ENCODE measurements around the gene SNX1. TPM values are rescaled to one million over a fixed set of nuclear protein-coding genes. Genes with fewer than 3 reads are reported as not detected.

The SNX1 gene
- total and polyA plus RNA-seq, 2 donors (not counting 3 experiments of a cell fraction or from before 2014, with no cell fraction given) = 56.0 to 113 TPM

DNA sequence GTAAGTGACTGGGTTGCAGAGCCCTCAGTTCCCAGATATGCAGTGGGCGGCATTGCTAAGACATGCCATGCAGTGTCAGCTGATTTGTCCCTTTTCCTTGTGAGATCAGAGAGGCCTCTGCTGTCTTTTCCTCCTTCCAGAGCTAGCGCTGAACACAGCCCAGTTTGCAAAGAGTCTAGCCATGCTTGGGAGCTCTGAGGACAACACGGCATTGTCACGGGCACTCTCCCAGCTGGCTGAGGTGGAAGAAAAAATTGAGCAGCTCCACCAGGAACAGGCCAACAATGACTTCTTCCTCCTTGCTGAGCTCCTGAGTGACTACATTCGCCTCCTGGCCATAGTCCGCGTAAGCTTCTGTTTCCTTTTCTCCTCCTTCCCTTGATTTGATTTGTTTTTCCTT lies 35.8 kb downstream of the SNX1 start:
- ChIA-PET CTCF (interaction anchor here (1.1 to 3.2 kb wide), 4 partner anchors 9 to 22 kb away, joined by 3 to 17 read pairs (median 6); no protein-coding TSS in a partner anchor), POLR2A (no interaction called here)
- H3K79me2 ChIP-seq (ENCODE audit: control insufficient read depth, insufficient read depth, low read length) = no peaks in the 10 kb centered on the region
- DNase-seq (ENCODE audit: low read depth, low spot score) (no peak), FAIRE-seq (no peak)
- no peak overlapping the region for H3K4me2 ChIP-seq (ENCODE audit: insufficient read depth, low read length)
- H3K9me3 ChIP-seq (replicated peaks; ENCODE audit: control insufficient read depth, insufficient read depth, low read length) = no peaks in the 10 kb centered on the region
- H3K9ac ChIP-seq (replicated peaks; ENCODE audit: extremely low read depth, insufficient read depth, low read length) = no peak overlapping the region
- H3K9me1 ChIP-seq (replicated peaks; ENCODE audit: control insufficient read depth, extremely low read depth, insufficient read depth, low read length) = no peaks in the 10 kb centered on the region
- H3K27me3 ChIP-seq (ENCODE audit: control insufficient read depth in 2 of 2, insufficient read depth in 2 of 2, low read length in 2 of 2) = no peaks in the 10 kb centered on the region
- no peak overlapping the region for H3K4me3 ChIP-seq (replicated peaks in 1 of 3; ENCODE audit: insufficient read depth in 1 of 3, low read depth in 1 of 3, low read length in 3 of 3)
- H3K36me3 ChIP-seq (ENCODE audit: control insufficient read depth in 2 of 2, extremely low read depth in 1 of 2, insufficient read depth in 2 of 2, low read length in 2 of 2) = peaks cover 17 to 64% of the 10 kb centered on the region in 2 experiments
- H3K27ac ChIP-seq (ENCODE audit: insufficient read depth, low read depth, low read length) = no peak overlapping the region
- no peak overlapping the region for H2AFZ ChIP-seq (ENCODE audit: low read depth, low read length)
- H3K4me1 ChIP-seq (ENCODE audit: control insufficient read depth, extremely low read depth, insufficient read depth, low read length) = no peaks in the 10 kb centered on the region
- no peaks in the 10 kb centered on the region for H4K20me1 ChIP-seq (replicated peaks; ENCODE audit: control insufficient read depth, extremely low read depth, insufficient read depth, low read length)
- dilution Hi-C loops (cut with MboI; ENCODE audit: extremely low pct_ligation_motif_present, low sequenced_read_pairs) (no loop called here), intact Hi-C loops (cut with micrococcal nuclease) (no loop called here)
- TF ChIP-seq POLR2AphosphoS5 (IDR thresholded peaks at IDR 0.05; ENCODE audit: insufficient read depth, low read depth, low read length) (no peak), FOS (IDR thresholded peaks at IDR 0.05; ENCODE audit: borderline replicate concordance, insufficient read depth, low read length) (no peak), POLR2A (IDR thresholded peaks at IDR 0.05; ENCODE audit: low read depth, low read length) (no peak), JUN (IDR thresholded peaks at IDR 0.05; ENCODE audit: borderline replicate concordance, insufficient read depth, insufficient read length, low read depth) (no peak), MYC (IDR thresholded peaks at IDR 0.05; ENCODE audit: low read depth, low read length) (no peak), EZH2 (IDR thresholded peaks at IDR 0.05; ENCODE audit: borderline replicate concordance, low read depth, low read length, severe bottlenecking) (no peak), GATA2 (IDR thresholded peaks at IDR 0.05; ENCODE audit: insufficient read depth, insufficient read length, low read depth, low read length) (no peak)
- TF ChIP-seq, protein P1, sequence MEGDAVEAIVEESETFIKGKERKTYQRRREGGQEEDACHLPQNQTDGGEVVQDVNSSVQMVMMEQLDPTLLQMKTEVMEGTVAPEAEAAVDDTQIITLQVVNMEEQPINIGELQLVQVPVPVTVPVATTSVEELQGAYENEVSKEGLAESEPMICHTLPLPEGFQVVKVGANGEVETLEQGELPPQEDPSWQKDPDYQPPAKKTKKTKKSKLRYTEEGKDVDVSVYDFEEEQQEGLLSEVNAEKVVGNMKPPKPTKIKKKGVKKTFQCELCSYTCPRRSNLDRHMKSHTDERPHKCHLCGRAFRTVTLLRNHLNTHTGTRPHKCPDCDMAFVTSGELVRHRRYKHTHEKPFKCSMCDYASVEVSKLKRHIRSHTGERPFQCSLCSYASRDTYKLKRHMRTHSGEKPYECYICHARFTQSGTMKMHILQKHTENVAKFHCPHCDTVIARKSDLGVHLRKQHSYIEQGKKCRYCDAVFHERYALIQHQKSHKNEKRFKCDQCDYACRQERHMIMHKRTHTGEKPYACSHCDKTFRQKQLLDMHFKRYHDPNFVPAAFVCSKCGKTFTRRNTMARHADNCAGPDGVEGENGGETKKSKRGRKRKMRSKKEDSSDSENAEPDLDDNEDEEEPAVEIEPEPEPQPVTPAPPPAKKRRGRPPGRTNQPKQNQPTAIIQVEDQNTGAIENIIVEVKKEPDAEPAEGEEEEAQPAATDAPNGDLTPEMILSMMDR (IDR thresholded peaks at IDR 0.05; ENCODE audit: extremely low read depth in 1 of 2, insufficient read depth in 1 of 2, low read depth in 1 of 2, low read length in 2 of 2) = no peak
- TF ChIP-seq, protein P2, sequence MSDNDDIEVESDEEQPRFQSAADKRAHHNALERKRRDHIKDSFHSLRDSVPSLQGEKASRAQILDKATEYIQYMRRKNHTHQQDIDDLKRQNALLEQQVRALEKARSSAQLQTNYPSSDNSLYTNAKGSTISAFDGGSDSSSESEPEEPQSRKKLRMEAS (IDR thresholded peaks at IDR 0.05; ENCODE audit: insufficient read depth, insufficient read length) = no peak
- no TSS peak for BruUV-seq (replicated peaks)

Measured in endothelial cell of umbilical vein (primary cell).